ENCODE data around the gene ALG10B.
"Not testable (repeated sequence)": the region's sequence is repeated elsewhere in the genome, so short reads cannot be mapped to it uniquely, and the experiment has no call there.

ALG10B gene

GRCh38 chr12:38342444-38342843, 25.9 kb downstream of the ALG10B start:
- DNase-seq (ENCODE audit: low read depth) = no peak
- H3K4me3 ChIP-seq (replicated peaks; ENCODE audit: low read depth, low read length) = no peak overlapping the region
- TF ChIP-seq CTCF (IDR thresholded peaks at IDR 0.05; ENCODE audit: low read length, missing control alignments) = no peak

- not testable (repeated sequence) for DNase-seq (ENCODE audit: low read depth); H3K4me3 ChIP-seq (replicated peaks; ENCODE audit: low read depth, low read length)
Observed at GRCh38 chr12:38343256-38343655, 26.7 kb downstream of the ALG10B start.

GRCh38 chr12:38343916-38344315, 27.3 kb downstream of the ALG10B start:
- DNase-seq (ENCODE audit: low read depth); H3K4me3 ChIP-seq (replicated peaks; ENCODE audit: low read depth, low read length): not testable (repeated sequence)

GRCh38 chr12:38350342-38351174, 34.0 kb downstream of the ALG10B start:
- no peak for TF ChIP-seq CTCF (IDR thresholded peaks at IDR 0.05; ENCODE audit: low read length, missing control alignments)
- no peak for DNase-seq (ENCODE audit: low read depth)
- no peak overlapping the region for H3K4me3 ChIP-seq (replicated peaks; ENCODE audit: low read depth, low read length)

DNA sequence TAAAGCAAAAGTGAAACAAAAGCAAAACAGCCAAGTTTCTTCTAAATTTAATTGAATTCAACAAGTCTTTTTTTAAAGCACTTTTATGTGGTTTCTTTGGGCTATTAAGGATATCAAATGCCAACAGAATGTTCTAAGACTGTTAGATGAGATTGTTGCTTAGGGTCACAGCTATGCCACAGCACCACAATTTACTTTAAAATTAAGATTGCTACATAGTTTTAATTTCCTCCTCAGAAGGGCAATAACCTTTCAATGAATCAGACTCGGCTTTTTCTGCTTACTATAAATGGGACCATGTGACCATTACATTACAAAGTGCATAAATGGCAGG, 34.6 kb downstream of the ALG10B start:
- not testable (repeated sequence) for DNase-seq (ENCODE audit: low read depth); H3K4me3 ChIP-seq (replicated peaks; ENCODE audit: low read depth, low read length)

- no peak for TF ChIP-seq CTCF (IDR thresholded peaks at IDR 0.05; ENCODE audit: low read length, missing control alignments)
- no peak overlapping the region for H3K4me3 ChIP-seq (replicated peaks; ENCODE audit: low read depth, low read length)
- DNase-seq (ENCODE audit: low read depth) = no peak
Observed at GRCh38 chr12:38367506-38367905, 50.9 kb downstream of the ALG10B start.

- no peak for TF ChIP-seq CTCF (IDR thresholded peaks at IDR 0.05; ENCODE audit: low read length, missing control alignments)
- H3K4me3 ChIP-seq (replicated peaks; ENCODE audit: low read depth, low read length) = no peak overlapping the region
- no peak for DNase-seq (ENCODE audit: low read depth)
Observed at GRCh38 chr12:38370311-38370710, 53.7 kb downstream of the ALG10B start.

DNA sequence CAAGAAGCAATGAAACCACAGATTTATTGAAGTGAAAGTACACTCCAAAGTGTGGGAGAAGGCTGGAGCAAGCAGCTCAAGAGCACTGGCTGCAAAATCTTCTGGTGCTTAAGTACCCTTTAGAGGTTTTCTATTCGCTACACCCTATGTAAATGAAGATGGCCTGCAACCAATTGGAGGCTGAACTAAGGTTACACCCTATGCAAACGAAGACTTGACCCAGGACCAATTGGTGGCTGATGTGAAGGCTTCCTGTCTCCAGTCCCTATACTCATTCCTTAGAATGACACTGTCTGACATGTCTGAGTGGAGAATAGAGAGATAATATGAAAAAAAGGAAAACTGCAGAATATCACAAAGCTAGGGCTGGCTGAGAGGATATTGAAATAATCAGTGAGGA, 57.2 kb downstream of the ALG10B start:
- H3K4me3 ChIP-seq (replicated peaks; ENCODE audit: low read depth, low read length) = no peak overlapping the region
- DNase-seq (ENCODE audit: low read depth) = no peak
- no peak for TF ChIP-seq CTCF (IDR thresholded peaks at IDR 0.05; ENCODE audit: low read length, missing control alignments)

Data from fibroblast of pulmonary artery (primary cell).